Measurements from ENCODE around the gene CDH26.

DNA sequence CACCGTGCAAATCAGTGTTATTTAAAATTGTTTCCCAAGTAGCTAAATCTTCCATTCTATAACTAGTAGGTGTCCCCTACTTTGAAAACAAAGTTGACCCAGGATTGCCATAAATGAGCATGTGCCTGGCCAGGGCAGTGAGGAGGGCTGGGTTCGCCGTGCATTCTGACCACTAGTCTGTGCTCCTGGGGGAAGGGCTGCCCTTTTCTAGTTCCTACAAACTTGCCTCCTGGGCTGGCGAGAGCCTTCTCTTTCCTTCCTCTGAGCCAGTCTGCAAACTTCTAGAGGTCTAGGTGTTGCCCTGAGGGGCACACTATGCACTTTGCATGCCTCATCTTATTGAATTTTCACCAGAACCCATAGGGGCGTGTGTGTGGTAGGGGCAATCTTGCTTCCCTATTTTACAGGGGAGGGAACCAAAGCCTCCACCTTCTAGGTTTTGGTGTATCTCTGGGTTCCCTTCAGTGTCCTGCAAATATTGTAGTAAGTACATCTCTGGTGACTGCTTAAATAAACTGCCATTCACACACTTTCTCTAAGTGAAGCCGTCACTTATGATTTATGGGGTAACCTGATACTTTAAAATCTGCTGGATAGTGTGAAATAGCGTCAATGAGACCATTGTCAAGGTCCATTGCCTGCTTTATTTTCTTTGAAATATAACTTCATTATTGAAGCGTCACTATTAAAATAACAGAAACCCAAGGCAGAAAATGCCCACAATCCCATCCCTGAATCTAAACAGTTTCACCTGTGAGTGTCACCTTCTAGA is 42.2 kb downstream of the CDH26 start:
- no peak for TF ChIP-seq POLR2AphosphoS5 (IDR thresholded peaks at IDR 0.05)
- TF ChIP-seq EP300 (IDR thresholded peaks at IDR 0.05) = no peak
- TF ChIP-seq, protein P1, sequence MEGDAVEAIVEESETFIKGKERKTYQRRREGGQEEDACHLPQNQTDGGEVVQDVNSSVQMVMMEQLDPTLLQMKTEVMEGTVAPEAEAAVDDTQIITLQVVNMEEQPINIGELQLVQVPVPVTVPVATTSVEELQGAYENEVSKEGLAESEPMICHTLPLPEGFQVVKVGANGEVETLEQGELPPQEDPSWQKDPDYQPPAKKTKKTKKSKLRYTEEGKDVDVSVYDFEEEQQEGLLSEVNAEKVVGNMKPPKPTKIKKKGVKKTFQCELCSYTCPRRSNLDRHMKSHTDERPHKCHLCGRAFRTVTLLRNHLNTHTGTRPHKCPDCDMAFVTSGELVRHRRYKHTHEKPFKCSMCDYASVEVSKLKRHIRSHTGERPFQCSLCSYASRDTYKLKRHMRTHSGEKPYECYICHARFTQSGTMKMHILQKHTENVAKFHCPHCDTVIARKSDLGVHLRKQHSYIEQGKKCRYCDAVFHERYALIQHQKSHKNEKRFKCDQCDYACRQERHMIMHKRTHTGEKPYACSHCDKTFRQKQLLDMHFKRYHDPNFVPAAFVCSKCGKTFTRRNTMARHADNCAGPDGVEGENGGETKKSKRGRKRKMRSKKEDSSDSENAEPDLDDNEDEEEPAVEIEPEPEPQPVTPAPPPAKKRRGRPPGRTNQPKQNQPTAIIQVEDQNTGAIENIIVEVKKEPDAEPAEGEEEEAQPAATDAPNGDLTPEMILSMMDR (IDR thresholded peaks at IDR 0.05) = no peak

All from sigmoid colon (tissue), 4 donors.